GM18517 (cell line): ENCODE measurements around the gene ASXL2.

ENCODE experiments used
- ATAC-seq: cut with Tn5 transposase; IDR thresholded peaks from one replicate; pipeline ENCODE4 v1.9.1; 2021; ENCODE audit warnings: mild to moderate bottlenecking, moderate library complexity; ENCODE audit not compliant: unreplicated experiment

The ASXL2 gene

DNA sequence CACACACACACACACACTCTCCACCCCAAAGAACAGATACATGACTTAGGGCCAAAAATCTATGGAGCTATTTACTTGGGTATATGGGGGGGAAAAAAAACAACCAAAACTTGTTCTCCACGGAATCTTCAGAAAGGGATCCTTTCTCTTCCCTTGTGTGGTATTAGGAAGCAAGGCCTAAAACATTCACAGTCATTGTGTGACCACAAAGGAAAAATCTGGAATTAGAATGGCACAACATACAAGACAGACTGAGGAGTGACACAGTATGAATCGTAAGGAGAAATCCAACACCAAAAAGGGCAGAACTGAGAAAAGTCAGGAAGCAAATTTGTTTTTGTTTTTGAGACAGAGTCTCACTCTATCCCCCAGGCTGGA is 70.3 kb downstream of the ASXL2 start:
- no peak for ATAC-seq

- no peak for ATAC-seq
Measured at GRCh38 chr2:25806941-25807340, 71.3 kb downstream of the ASXL2 start.

DNA sequence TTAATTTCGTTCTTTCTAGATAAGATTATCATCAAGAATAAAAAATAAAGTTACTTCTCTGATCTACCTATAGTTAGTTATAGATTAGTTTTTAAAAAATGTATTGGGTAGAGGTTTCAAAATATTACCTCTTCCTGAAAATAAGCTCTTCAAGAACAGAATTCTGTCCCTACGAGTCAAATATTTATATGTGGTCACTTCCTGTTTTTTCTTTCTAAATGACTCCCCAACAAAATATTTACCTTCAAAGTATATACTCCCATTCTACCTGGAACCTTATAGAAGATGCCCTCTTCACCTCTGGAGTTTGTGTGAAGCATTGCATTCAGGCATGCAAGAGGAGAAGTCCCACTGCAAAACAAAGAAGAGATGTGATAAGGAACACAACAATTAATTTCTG is 72.3 kb downstream of the ASXL2 start:
- no peak for ATAC-seq

DNA sequence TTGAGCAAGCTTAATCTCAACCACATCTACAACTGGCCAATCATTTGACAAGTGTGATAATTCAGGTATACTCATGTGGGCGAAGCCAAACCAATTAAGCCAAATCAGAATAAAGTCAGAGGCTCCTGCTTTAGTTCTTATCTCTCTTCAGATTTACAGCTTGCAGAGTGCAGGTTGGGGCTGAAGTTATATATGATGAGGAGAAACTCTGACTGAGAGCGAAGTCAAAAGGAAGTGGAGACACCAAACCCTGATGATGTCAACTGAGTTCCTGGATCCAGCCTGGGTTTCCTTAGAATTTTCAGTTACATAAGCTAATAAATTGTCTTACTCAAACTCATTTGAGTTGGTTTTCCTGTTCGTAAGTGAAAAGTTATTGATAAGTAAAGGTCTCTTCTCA is 73.9 kb downstream of the ASXL2 start:
- ATAC-seq: no peak

DNA sequence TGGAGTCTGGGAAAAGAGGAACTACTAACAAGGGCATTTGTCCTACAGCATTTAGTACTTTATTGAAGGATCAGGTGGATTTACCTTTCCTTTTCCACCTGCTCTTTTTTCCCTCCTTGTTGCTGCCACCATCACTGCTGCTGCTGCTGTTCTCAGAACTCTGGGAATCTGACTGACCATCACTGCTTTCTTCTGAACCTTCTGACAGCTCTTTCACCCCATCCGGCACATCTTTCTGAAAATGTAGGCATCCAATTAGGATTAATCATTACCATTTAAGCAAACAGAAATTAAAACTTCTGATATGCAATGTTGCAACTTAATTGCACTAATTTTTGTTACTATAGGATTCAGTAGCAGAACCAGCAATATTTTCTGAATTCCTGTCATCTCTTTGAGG is 79.0 kb downstream of the ASXL2 start:
- ATAC-seq: no peak

GRCh38 chr2:25797620-25798488 is 80.4 kb downstream of the ASXL2 start:
- no peak for ATAC-seq

DNA sequence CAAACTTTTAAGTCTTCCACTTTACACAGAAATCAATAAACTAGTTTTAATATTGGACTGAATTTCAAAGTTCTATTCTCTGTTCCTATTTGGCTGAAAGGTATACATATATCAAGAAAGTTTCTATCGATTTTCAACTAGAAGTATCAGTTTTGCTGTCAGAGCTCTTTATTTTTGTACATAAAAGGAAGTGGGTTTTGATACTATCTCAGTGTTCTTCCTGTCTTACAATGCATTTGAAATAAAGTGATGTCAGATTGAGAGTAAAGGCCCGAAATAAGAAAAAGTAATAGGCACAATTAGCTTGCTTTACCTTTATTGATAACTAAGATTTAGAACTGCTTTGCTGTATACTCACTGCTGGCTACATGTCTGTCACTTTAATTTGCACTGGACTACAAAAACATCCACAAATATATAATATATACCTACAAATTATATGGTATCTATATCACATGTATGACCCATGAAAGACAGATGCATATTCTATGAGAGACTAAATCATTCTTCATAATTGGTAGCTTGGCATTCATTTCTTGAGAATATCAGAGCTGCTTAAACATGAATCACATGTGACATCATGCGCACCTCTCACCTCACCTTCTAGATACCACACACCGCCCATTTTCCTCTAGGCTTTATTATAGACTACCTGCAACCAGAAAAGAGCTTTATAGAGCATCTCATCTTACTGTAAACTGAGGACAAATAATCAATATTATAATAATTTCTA is 83.6 kb downstream of the ASXL2 start:
- peak; percentile 63 for ATAC-seq

- no peak for ATAC-seq
Measured at GRCh38 chr2:25790074-25790790, 88.1 kb downstream of the ASXL2 start.

DNA sequence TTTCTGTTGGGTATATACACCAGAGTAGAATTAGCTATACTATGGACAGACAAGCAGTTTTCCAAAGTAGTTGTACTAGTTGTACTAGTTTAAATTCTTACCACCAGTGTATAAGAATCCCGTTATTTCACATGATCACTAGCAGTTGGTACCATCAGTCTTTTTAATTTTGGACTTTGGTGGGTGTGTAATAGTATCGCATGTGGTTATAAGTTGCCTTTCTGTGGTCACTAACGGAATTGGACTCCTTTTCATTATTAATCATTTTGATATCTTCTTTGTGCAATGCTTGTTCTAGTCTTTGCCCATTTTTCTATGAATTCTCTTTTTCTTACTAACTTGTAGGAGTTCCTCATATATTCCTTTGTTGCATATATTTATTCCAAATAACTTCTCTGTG is 89.8 kb downstream of the ASXL2 start:
- no peak for ATAC-seq

- no peak for ATAC-seq
Measured at GRCh38 chr2:25787020-25787419, 91.3 kb downstream of the ASXL2 start.

DNA sequence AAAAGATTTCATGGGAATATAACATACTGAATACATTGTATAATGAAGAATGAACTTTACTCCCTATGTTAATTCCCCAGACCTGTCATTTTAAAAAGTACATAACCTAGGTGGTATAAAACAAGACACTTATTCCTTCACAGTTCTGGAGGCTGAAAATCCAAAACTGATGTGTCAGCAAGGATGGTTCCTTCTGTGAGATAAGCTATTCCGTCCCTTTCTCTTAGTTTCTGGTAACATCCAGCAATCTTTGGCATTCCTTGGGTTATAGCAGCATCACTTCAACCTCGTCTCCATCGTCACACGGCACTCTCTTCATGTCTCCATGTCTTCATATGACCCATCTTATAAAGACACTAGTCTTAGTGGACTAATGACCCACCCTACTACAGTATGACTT is 93.9 kb downstream of the ASXL2 start:
- ATAC-seq: no peak

DNA sequence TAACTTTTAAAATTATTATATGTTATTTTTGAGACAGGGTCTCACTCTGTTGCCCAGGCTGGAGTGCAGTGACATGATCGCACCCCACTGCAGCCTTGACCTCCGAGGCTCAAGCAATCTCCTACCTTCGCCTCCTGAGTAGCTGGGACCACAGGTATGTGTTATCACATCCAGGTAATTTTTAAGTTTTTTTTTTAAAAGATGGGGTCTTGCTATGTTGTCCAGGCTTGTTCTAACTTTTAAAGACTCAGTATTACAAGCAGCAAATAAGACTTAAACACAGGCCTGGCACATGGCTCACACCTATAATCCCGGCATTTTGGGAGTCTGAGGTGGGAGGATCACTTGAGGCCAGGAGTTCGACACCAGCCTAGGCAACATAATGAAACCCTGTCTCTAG is 101.2 kb downstream of the ASXL2 start:
- ATAC-seq: no peak

DNA sequence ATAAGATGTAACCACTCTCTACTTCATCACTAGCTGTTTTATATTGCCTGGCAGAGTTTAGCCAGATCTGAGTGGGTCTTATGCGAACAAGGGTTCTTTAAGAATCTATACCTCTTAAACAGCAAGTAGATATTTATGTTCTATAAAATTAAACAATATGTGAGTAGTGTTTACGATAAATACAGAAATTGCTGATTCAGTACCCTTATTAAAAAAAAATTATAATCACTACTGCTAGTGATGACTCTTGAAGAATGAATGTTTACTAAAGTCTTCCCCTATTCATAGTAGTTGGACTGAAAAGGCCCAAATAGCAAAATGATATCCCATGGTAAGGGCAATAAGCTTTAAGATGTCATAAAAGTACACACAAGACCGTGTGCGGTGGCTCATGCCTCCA is 106.2 kb downstream of the ASXL2 start:
- no peak for ATAC-seq

DNA sequence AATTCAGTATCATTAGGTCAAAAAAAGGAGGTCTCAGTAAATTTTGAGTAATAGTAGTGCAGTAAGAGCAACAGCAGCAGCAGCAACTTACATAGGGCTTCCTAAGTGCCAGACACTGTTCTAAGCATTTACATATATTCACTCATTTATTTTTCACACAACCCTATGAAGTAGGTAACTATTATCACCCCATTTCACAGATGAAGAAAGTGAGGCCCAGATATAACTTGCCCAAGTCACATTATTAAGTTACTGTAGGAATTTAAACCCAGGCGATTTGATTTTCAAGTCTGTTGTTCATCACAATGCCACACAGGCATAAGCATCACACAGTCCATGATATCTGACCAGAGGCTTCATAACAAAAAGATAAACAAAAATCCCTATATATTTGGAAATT is 114.7 kb downstream of the ASXL2 start:
- no peak for ATAC-seq

GRCh38 chr2:25760297-25760696 is 118.0 kb downstream of the ASXL2 start:
- ATAC-seq: no peak

DNA sequence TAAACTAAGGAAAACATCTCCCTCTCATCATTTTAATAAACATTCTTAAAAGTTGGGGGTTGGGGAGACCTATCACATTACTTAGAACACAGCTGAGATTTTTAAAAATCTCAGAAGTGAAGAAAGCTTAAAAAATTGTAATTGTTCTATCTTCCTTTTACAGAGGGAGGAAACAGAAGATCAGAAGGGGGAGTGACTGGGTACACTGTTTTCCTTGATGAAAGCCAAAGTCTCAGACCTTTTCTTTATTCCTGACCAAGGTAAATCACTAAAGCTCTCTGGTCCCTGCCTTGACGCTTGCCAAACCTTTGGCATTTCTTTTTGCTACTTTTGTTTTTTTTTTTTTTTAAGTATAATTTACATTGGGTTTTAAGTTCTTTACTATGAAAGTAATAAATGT is 119.9 kb downstream of the ASXL2 start:
- no peak for ATAC-seq

DNA sequence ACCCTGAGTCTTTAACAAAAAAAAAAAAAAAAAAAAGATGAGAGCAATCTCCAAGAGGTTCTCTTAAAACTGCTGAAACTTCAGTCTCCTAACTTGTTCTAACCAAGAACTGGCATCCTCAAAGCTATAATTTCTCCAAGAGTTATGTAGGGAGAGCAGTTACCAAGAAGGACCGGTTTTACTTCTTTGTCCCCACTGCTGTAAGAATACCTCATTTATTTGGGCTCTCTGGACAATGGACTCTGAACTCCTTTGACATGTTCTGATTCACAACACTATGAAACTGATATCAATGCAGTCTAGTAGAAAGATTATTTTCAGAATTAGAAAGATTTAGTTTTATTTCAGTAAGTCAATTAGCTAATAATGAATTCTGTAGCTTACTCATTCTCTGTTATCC is 120.4 kb downstream of the ASXL2 start:
- no peak for ATAC-seq

DNA sequence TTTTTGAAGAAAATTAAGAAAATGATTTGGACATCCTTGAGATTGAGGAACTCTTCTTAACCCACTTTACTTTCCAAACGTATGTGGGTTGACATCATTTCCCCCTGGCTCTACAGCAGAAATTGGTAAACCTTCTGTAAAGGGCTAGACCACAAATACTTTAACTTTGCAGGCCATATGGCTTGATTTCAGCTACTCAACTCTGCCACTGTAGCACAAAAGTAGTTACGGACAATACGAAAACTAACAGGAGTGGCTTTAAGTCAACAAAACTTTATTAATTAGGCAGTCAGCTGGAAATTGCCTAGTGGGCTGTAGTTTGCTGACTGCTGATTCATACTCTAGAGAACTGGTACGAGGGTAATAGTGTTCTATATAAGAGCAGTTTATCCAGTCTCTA is 121.8 kb downstream of the ASXL2 start:
- ATAC-seq: no peak

GRCh38 chr2:25749676-25750075 is 128.6 kb downstream of the ASXL2 start:
- no peak for ATAC-seq

- ATAC-seq: no peak
Measured at GRCh38 chr2:25744055-25744454, 134.2 kb downstream of the ASXL2 start.

GRCh38 chr2:25743132-25743830 is 135.0 kb downstream of the ASXL2 start:
- no peak for ATAC-seq
